Endothelial cell of umbilical vein (primary cell): Measurements from ENCODE around the gene ZNF280C. TPM values are rescaled to one million over a fixed set of nuclear protein-coding genes. Genes with fewer than 3 reads are reported as not detected.
A peak's percentile ranks its signal among the peaks of the same experiment; 100 is the strongest.

Experiments
- BruUV-seq: library from RNA; stranded (reverse); fragments of 400-500 nt; replicated peaks from 2 replicates; lab custom pipeline; 2021; lab: Mats Ljungman, UMichigan
- CTCF ChIA-PET: fragments of 300-600, 350-600 bp; sonication (Branson Sonifier 250); formaldehyde crosslinking; loops from one replicate; lab custom pipeline; 2021; ENCODE audit warnings: antibody characterized with exemption, inconsistent platforms; lab: Charles Lee
- POLR2A ChIA-PET: fragments of 300-600, 350-600 bp; sonication (Branson Sonifier 250); formaldehyde crosslinking; loops from one replicate; lab custom pipeline; 2021; ENCODE audit warnings: antibody characterized with exemption, inconsistent platforms; lab: Charles Lee
- DNase-seq: peaks from one replicate; pipeline ENCODE4 v3.0.0-alpha.2; 2011; ENCODE audit warnings: low read depth, low spot score
- FAIRE-seq: peaks from 2 replicates; lab custom pipeline; 2011; peaks lifted over from hg19 to GRCh38; lab: Jason Lieb, UNC
- H2AFZ ChIP-seq: 2 replicates; pipeline ENCODE4 v1.6.0; 2012; ENCODE audit warnings: low read depth, low read length, control low read depth, inconsistent platforms
- H3K27ac ChIP-seq: 2 replicates; pipeline ENCODE4 v1.5.1; 2011; ENCODE audit warnings: low read depth, mild to moderate bottlenecking, control low read depth, low read length, moderate library complexity; ENCODE audit not compliant: insufficient read depth
- H3K27me3 ChIP-seq, 2 experiments: 2 replicates each; pipeline versions ENCODE4 v1.6.0 to v1.6.1; 2011; ENCODE audit warnings: low read length in 2 of 2, mixed read lengths in 1 of 2; ENCODE audit not compliant: control insufficient read depth in 2 of 2, insufficient read depth in 2 of 2
- H3K36me3 ChIP-seq, 2 experiments: 2 replicates in 1 of 2; 3 replicates in 1 of 2; pipeline ENCODE4 v1.5.1; 2011; ENCODE audit warnings: low read length in 2 of 2, mild to moderate bottlenecking in 1 of 2, moderate library complexity in 1 of 2; ENCODE audit not compliant: control insufficient read depth in 2 of 2, insufficient read depth in 2 of 2; ENCODE audit errors: extremely low read depth in 1 of 2
- H3K4me1 ChIP-seq: 3 replicates; pipeline ENCODE4 v1.5.1; 2011; ENCODE audit warnings: mild to moderate bottlenecking, low read length; ENCODE audit not compliant: control insufficient read depth, insufficient read depth; ENCODE audit errors: extremely low read depth
- H3K4me2 ChIP-seq: 2 replicates; pipeline ENCODE4 v1.6.1; 2011; ENCODE audit warnings: low read length, control low read depth, mixed read lengths; ENCODE audit not compliant: insufficient read depth
- H3K4me3 ChIP-seq, 3 experiments: fragments of 200-600 bp in 1 of 3; sonication (generic), shearing (Covaris generic) in 1 of 3; replicated peaks in 1 of 3; 2 replicates each; pipeline ENCODE4 v1.5.1; 2011 to 2016; ENCODE audit warnings: control low read depth in 3 of 3, low read length in 3 of 3, mild to moderate bottlenecking in 2 of 3, inconsistent platforms in 1 of 3, low read depth in 1 of 3, moderate library complexity in 1 of 3; ENCODE audit not compliant: insufficient read depth in 1 of 3
- H3K79me2 ChIP-seq: 2 replicates; pipeline ENCODE4 v1.6.0; 2012; ENCODE audit warnings: low read length, inconsistent platforms; ENCODE audit not compliant: control insufficient read depth, insufficient read depth
- H3K9ac ChIP-seq: replicated peaks from 2 replicates; pipeline ENCODE3; 2011; ENCODE audit warnings: low read length, control low read depth; ENCODE audit not compliant: insufficient read depth; ENCODE audit errors: extremely low read depth
- H3K9me1 ChIP-seq: replicated peaks from 3 replicates; pipeline ENCODE4 v1.6.0; 2011; ENCODE audit warnings: mild to moderate bottlenecking, low read length; ENCODE audit not compliant: control insufficient read depth, insufficient read depth; ENCODE audit errors: extremely low read depth
- H3K9me3 ChIP-seq: replicated peaks from 2 replicates; pipeline ENCODE4 v1.5.1; 2012; ENCODE audit warnings: low read length, inconsistent platforms; ENCODE audit not compliant: control insufficient read depth, insufficient read depth
- H4K20me1 ChIP-seq: replicated peaks from 2 replicates; pipeline ENCODE3; 2011; ENCODE audit warnings: mild to moderate bottlenecking, low read length; ENCODE audit not compliant: control insufficient read depth, insufficient read depth; ENCODE audit errors: extremely low read depth
- CTCF ChIP-seq, 2 donors: IDR thresholded peaks; 1 replicate in 1 of 2; 2 replicates in 1 of 2; pipeline ENCODE4 v1.5.1; 2011; ENCODE audit warnings: low read length in 2 of 2, mild to moderate bottlenecking in 2 of 2, moderate library complexity in 2 of 2, control low read depth in 1 of 2, inconsistent platforms in 1 of 2, low read depth in 1 of 2; ENCODE audit not compliant: insufficient read depth in 1 of 2; ENCODE audit errors: extremely low read depth in 1 of 2
- EZH2 ChIP-seq: IDR thresholded peaks from 2 replicates; pipeline ENCODE4 v1.6.1; 2012; ENCODE audit warnings: borderline replicate concordance, low read depth, mild to moderate bottlenecking, moderate library complexity, low read length, inconsistent platforms; ENCODE audit not compliant: severe bottlenecking
- FOS ChIP-seq: IDR thresholded peaks from 2 replicates; pipeline ENCODE4 v1.6.1; 2011; ENCODE audit warnings: mild to moderate bottlenecking, low read length, moderate library complexity, borderline replicate concordance; ENCODE audit not compliant: insufficient read depth
- GATA2 ChIP-seq: IDR thresholded peaks from 2 replicates; pipeline ENCODE4 v1.7.0; 2011; ENCODE audit warnings: low read depth, mild to moderate bottlenecking, moderate library complexity, mixed read lengths, low read length; ENCODE audit not compliant: insufficient read length, insufficient read depth
- JUN ChIP-seq: IDR thresholded peaks from 2 replicates; pipeline ENCODE4 v1.6.1; 2011; ENCODE audit warnings: borderline replicate concordance, low read depth; ENCODE audit not compliant: insufficient read length, insufficient read depth
- MAX ChIP-seq: IDR thresholded peaks from 2 replicates; pipeline ENCODE4 v1.6.1; 2011; ENCODE audit not compliant: insufficient read depth, insufficient read length
- MYC ChIP-seq: IDR thresholded peaks from one replicate; pipeline ENCODE4 v1.6.1; 2011; ENCODE audit warnings: mild to moderate bottlenecking, low read depth, low read length
- POLR2A ChIP-seq: IDR thresholded peaks from 2 replicates; pipeline ENCODE4 v1.6.1; 2012; ENCODE audit warnings: low read depth, mild to moderate bottlenecking, control low read depth, low read length
- POLR2AphosphoS5 ChIP-seq: IDR thresholded peaks from 2 replicates; pipeline ENCODE4 v1.6.1; 2012; ENCODE audit warnings: low read depth, mild to moderate bottlenecking, control low read depth, low read length, moderate library complexity; ENCODE audit not compliant: insufficient read depth
- dilution Hi-C: fragments of 300-500 bp; cut with MboI; formaldehyde crosslinking; loops from one replicate; pipeline ENCODE4 v1.15.0; 2019; ENCODE audit warnings: low sequenced_read_pairs; ENCODE audit not compliant: extremely low pct_ligation_motif_present
- intact Hi-C: fragments of 100-400 bp; cut with micrococcal nuclease; formaldehyde crosslinking; loops from one replicate; pipeline ENCODE4 v1.10.0; 2022
- polyA plus RNA-seq, 4 experiments: library from polyadenylated mRNA; depleted of rRNA in 3 of 4; stranded (reverse) in 3 of 4; unstranded in 1 of 4; fragments of >200 nt; gene quantifications; 2 replicates each; pipeline versions ENCODE4 v1.2.1 to v1.2.3, GENCODE V29; 2011 to 2012; ENCODE audit warnings: missing spikeins in 1 of 4
- total RNA-seq: library from RNA; stranded (reverse); gene quantifications from 2 replicates; pipeline ENCODE4 v1.2.3, GENCODE V29; 2021

Gene ZNF280C
- total and polyA plus RNA-seq, 2 donors (not counting 3 experiments of a cell fraction or from before 2014, with no cell fraction given) = 3.2 to 7.7 TPM

GRCh38 chrX:130184857-130185256, 83.8 kb downstream of the ZNF280C start:
- Histone ChIP-seq H3K4me1 (no peaks in the 10 kb centered on the region), H3K27ac (no peak overlapping the region), H2AFZ (no peak overlapping the region), H3K9ac (no peak overlapping the region), H3K4me3 (no peak overlapping the region), H3K27me3 (no peaks in the 10 kb centered on the region), H4K20me1 (no peaks in the 10 kb centered on the region), H3K9me1 (no peaks in the 10 kb centered on the region), H3K4me2 (no peak overlapping the region), H3K79me2 (no peaks in the 10 kb centered on the region), H3K9me3 (no peaks in the 10 kb centered on the region), H3K36me3 (no peaks in the 10 kb centered on the region)
- no TSS peak for BruUV-seq
- TF ChIP-seq MAX (no peak), JUN (no peak), FOS (no peak), POLR2AphosphoS5 (no peak), EZH2 (no peak), MYC (no peak), POLR2A (no peak), CTCF (IDR thresholded peaks at IDR 0.05; ENCODE audit: extremely low read depth in 1 of 2, insufficient read depth in 1 of 2, low read depth in 1 of 2, low read length in 2 of 2) (no peak), GATA2 (no peak)
- FAIRE-seq = peak; percentile 55
- dilution Hi-C loops (no loop called here), intact Hi-C loops (no loop called here)
- POLR2A ChIA-PET = no interaction called here
- DNase-seq = no peak
- CTCF ChIA-PET = no interaction called here
